ENCODE data around the gene CSF2RB.
A peak's percentile ranks its signal among the peaks of the same experiment; 100 is the strongest.

Gene CSF2RB

GRCh38 chr22:36913427-36914389 is at the start of gene CSF2RB:
Gene CSF2RB, plus strand, starts transcription at chr22:36913628. Its CDS starts 8,580 bp downstream, at chr22:36922208.
- DNase-seq: no peak

DNA sequence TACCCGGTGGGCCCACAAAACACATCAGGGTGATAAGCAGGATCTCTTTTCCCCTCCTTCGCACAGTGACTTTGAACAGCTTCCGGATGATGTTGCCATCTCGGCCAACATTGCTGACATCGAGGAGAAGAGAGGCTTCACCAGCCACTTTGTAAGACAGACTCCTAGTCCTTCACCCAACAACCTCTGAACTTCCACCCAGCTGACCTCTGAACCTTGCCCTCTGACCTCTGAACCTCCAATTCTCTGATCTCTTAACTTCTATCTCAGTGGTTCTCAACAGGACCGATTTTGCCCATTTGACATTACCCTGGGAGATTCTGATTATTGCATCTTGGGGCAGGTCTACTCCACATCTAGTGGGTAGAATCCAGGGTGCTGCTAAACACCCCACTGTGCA is 49.4 kb upstream of the CSF2RB start:
- DNase-seq: no peak

DNA sequence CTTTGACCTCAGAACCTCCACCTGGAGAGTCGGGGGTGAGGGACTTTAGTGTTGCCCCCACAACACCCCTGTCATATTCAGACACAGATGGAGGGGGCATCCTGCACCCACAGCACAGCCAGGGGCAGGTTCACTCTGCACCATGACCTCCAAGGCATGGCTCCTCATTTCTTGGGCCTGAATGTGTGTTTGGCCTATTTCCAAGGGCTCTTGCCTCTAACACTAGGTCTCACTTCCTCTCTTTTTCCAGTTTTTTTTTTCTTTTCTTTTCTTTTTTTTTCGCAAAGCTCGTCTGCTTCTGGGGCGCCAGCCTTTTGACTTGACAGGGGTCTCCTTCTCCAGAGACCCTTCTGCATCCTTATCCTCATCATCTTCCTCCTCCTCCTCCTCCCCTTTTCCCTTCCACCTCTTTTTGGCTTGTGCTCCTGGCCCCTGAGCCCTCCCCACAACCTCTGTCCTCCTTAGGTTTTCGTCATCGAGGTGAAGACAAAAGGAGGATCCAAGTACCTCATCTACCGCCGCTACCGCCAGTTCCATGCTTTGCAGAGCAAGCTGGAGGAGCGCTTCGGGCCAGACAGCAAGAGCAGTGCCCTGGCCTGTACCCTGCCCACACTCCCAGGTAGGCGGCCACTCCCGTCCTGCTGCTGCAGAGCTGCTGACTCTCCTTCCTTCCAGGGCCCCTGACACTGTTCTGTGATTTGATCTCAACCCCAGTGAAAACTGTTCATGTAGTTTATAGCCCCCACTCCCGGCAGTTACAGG is 48.8 kb upstream of the CSF2RB start:
- no peak for DNase-seq

DNA sequence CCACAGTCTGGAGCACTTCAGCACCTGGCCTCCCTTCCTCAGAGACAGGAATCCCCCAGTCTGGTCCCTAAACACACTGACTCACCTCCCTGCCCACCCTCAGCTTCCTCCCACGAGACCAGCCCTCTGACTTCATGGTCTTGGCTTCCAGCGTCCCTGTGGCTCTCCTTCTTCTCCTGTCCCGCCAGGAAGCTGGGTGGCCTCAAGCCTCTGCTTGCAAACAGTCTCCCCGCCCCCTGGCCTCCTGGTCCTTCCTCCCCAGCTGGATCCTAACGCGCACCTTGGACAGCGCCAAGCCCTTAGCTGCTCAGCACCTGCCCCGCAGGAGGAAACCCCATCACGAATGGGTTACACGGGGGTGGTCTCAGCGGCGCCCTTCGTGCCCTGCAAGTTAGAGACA is 48.1 kb upstream of the CSF2RB start:
- DNase-seq: no peak

- no peak for DNase-seq
Observed at GRCh38 chr22:36867695-36868094, 45.7 kb upstream of the CSF2RB start.

- no peak for DNase-seq
Observed at GRCh38 chr22:36868546-36869181, 44.8 kb upstream of the CSF2RB start.

GRCh38 chr22:36870250-36870649 is 43.2 kb upstream of the CSF2RB start:
- no peak for DNase-seq

DNA sequence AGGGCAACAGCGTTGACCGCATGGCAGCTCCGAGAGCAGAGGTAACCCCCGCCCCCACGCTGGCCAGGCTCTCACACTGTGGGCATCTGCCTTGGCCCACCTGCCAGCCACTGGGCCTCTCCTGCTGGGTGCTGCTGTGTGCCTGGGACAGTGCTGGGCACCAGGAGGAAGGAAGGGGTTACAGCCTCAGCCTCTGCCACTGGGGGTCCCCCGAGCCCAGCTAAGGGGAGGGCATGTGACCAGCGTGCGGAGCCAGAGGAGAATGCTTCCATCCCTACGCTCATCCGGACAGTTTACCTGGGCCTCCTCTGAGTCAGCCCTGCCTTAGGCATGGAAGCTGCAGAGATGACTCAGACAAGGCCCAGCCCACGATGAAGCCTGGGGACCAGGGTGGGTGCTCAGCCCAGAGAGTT is 41.8 kb upstream of the CSF2RB start:
- no peak for DNase-seq

DNA sequence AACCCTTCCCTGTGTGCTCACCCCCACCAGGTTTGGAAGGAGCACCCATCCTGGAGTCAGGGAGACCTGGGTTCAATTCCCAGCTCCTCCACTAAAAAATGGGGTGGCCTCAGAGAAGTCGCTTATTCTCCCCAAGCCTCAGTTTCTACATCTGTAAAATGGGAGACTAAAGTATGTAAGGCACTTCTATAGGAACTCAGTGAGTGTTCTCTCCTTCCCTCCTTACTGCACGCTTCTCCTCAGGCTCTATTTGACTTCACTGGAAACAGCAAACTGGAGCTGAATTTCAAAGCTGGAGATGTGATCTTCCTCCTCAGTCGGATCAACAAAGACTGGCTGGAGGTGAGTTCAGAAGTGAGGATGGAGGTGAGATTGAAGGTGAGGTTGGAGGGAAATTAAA is 41.3 kb upstream of the CSF2RB start:
- no peak for DNase-seq

DNA sequence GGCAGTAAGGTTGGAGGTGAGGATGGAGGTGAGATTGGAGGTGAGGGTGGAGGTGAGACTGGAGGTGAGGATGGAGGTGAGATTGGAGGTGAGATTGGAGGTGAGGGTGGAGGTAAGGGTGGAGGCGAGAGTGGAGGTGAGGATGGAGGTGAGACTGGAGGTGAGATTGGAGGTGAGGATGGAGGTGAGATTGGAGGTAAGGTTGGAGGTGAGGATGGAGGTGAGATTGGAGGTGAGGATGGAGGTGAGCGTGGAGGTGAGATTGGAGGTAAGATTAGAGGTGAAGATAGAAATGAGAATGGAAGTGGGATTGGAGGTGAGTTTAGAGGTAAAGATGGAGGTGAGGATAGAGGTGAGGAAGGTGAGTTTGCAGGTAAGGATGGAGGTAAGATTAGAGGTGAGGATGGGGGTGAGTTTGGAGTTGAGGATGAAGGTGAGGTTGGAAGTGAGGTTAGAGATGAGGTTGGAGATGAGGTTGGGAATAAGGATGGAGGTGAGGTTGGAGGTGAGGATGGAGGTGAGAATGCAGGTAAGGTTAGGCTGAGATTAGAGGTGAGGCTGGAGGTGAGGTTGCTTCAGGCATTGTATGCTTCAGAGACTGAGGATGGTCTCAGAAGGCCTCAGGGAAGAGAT is 40.4 kb upstream of the CSF2RB start:
- no peak for DNase-seq

DNA sequence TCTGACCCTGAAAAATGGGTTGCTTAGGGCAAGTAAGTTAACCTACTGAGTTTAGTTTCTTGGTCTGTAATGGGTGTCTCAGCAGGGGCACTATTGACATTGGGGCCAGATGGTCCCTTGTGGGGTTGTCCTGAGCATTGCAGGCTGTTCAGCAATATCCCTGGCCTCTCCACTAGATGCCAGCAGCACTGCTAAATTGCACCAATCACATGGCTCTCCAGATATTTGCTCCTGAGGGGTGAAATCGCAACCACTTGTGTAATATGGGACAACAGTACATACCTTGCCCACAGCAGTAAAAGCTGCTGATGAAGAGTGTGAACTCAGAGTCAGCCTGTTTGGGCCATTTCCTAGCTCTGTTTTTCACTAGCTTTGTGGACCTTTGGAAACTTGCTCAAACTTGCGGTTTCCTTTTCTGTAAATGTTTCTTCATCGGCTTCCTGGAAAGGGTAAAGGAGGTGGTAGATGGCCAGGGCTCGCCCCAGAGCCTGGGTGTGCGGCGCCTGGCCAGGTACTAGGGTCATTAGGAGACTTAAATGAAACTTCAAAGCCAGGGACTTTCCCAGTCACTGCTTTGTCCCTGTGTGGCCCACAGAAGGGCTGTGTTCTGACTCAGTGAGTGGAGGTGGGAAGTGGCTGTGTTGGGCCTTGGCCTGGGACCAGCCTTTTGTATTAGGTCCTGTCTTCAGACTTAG is 39.7 kb upstream of the CSF2RB start:
- peak; percentile 19 for DNase-seq

DNA sequence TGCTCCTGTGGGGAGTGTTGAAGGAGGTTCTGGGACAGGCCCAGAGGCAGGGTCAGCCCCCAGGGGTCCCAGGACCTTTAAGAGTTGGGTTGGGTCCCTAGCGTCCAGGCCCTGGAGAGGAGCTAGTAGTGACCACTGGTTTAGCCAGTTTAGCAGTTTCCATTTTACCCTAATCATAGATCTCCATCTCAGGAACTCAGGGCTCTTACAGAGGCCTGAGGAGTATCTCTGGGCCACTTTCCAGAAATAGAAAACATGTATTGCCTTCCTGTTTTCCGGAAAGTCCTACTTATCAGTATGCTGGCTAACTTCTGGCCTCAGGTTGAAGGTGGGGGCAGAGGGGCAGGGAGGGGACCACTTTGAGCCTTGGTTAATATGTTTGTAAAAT is 39.1 kb upstream of the CSF2RB start:
- DNase-seq: no peak

GRCh38 chr22:36874736-36875135 is 38.7 kb upstream of the CSF2RB start:
- no peak for DNase-seq

GRCh38 chr22:36875741-36876140 is 37.7 kb upstream of the CSF2RB start:
- no peak for DNase-seq

- no peak for DNase-seq
Observed at GRCh38 chr22:36879775-36880174, 33.7 kb upstream of the CSF2RB start.

GRCh38 chr22:36881504-36882245 is 31.8 kb upstream of the CSF2RB start:
- DNase-seq: no peak

DNA sequence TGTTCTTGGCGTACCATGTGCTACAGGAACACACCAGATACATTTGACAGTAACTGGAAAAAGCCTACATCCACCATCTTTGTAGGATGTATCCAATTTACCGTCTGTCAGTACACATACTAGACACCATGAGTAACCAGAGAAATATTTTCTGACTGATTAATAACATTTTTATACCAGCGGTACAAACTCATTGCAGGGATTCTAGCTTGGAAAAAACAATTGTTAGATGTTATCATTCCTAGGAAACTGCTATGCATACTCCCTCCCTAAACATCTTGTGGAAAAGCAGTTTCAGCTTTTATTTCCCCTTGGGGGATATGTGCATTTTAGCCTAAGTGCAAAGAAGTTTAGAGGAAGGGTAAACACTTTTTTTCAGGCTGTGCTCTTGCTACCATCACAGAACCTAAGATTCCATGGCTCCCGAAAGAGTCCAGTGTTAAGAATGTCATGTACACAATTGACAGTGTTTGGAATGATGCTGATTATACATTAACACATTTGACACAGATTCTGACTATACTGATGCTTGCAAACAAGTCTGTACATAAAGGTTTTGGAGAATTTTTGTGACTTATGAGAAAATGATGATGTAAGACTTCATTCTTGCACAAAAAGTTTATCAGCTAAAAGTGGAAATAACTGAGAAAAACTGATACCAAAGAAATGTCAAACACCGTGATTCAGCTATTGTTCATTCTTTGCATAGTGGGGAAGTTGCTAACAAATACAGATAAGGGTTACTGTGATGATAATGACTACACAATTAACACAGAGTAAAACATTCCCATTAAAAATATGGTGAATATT is 28.9 kb upstream of the CSF2RB start:
- DNase-seq: no peak

DNA sequence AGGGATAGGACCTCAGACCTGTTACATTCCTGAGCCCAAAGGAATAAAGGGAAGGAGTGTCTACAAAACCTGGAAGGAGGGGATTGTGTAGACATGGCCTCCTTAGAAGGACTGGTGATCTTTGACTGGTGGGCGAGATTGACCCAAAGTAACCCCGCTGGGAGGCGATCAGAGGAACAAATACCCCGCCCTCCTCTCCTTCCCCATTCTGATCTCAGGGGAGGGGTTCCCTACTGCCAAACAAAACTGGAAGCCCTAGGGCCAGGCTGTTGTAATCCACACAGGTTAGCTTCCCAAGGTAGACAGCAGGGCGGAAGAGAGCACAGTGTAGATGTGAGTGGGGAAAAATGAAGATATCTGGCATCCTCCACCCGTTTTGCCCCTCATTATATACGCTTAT is 28.0 kb upstream of the CSF2RB start:
- no peak for DNase-seq

- no peak for DNase-seq
Observed at GRCh38 chr22:36886016-36886415, 27.4 kb upstream of the CSF2RB start.

- DNase-seq: no peak
Observed at GRCh38 chr22:36887162-36887561, 26.3 kb upstream of the CSF2RB start.

GRCh38 chr22:36891646-36892045 is 21.8 kb upstream of the CSF2RB start:
- DNase-seq: no peak
